Measurements from ENCODE around the gene RALGAPA2. TPM values are rescaled to one million over a fixed set of nuclear protein-coding genes. Genes with fewer than 3 reads are reported as not detected.

RALGAPA2 gene
- polyA plus RNA-seq, 1 of the 3 experiments (the other 2 are of a cell fraction): 1.0 TPM

DNA sequence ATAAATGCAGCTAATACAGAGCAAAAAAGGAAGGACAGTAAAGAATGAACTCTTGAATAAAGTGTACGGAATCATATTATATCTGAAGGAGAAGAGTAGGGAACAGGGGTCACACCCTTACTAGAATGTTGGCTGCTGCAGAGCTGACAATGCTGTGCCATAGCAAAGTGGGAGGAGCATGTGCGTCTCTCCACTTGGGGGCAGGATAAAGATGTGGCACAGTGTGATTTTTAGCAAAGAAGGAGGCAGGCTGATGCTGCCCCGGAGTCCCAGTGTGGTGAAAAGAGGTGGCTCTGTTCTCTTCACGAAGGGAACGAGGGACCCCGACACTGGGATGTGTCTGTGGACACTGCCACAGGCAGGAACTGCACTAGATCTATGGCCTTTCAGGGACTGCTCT, 277.0 kb downstream of the RALGAPA2 start (continued):
- TF ChIP-seq, protein P1, sequence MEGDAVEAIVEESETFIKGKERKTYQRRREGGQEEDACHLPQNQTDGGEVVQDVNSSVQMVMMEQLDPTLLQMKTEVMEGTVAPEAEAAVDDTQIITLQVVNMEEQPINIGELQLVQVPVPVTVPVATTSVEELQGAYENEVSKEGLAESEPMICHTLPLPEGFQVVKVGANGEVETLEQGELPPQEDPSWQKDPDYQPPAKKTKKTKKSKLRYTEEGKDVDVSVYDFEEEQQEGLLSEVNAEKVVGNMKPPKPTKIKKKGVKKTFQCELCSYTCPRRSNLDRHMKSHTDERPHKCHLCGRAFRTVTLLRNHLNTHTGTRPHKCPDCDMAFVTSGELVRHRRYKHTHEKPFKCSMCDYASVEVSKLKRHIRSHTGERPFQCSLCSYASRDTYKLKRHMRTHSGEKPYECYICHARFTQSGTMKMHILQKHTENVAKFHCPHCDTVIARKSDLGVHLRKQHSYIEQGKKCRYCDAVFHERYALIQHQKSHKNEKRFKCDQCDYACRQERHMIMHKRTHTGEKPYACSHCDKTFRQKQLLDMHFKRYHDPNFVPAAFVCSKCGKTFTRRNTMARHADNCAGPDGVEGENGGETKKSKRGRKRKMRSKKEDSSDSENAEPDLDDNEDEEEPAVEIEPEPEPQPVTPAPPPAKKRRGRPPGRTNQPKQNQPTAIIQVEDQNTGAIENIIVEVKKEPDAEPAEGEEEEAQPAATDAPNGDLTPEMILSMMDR (IDR thresholded peaks at IDR 0.05): no peak
- no peak for TF ChIP-seq FOXM1 (IDR thresholded peaks at IDR 0.05; ENCODE audit: low read depth)
- TF ChIP-seq, protein P2, sequence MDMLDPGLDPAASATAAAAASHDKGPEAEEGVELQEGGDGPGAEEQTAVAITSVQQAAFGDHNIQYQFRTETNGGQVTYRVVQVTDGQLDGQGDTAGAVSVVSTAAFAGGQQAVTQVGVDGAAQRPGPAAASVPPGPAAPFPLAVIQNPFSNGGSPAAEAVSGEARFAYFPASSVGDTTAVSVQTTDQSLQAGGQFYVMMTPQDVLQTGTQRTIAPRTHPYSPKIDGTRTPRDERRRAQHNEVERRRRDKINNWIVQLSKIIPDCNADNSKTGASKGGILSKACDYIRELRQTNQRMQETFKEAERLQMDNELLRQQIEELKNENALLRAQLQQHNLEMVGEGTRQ (IDR thresholded peaks at IDR 0.05; ENCODE audit: borderline replicate concordance, low read depth, low read length): no peak
- no peak for TF ChIP-seq RCOR1 (IDR thresholded peaks at IDR 0.05; ENCODE audit: low read length)
- TF ChIP-seq FOXJ3 (CRISPR knock-in tag; IDR thresholded peaks at IDR 0.05): no peak

DNA sequence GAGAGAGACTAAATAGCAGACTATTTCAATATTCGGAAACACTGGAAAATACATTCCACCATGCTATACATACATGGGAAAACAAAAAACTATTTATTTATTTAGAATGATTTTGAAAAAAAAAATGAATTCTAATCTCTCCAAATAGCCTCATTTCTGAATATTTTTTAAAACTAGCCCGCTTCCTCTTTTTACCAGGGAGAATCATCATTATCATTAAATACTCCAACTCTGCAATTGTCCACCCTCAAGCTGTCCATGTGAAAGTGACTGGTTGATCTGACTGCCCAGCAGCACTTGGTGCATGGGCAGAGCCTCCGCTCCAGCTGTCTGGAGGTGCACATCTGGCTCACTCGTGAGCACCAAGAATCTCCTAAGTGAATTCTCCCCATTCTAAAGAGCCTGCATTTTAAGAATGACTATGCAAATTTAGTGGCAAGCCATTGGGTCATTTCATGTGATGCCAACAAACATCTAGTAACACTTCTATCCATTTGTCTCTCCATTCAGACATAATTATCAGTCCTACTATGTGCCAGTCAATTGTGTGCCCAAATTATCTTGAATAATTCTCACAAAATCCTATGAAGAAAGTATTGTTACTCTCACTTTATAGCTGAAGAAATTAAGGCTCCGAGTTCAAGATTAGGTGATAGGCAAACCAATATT, 279.7 kb downstream of the RALGAPA2 start:
- CTCF ChIA-PET: interaction anchor here (0.9 to 1.5 kb wide), 2 partner anchors 72 to 162 kb away, joined by 3 to 6 read pairs; no protein-coding TSS in a partner anchor
- 82% methylated on average over 4 of the region's 5 CpGs for WGBS (ENCODE audit: low lambda C conversion rate)

DNA sequence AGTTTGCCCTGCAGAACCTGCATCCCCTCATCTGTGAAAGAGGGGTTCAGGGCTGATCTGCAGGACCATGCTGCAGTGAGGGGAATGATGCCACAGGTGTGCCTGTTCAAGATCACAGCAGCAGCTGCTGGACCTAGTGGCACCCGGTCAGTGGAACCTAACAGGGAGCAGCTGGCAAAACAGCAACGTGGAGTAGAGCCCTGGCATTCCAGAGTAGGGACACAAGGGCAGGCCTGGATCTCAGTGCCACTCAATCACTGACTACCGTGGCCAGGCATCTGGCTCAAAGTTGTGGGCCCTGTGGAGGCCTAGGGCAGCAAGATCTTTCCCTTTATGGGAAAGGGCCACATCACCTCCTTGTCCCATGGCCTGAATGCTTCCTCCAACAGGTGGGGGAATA, 282.4 kb downstream of the RALGAPA2 start:
- H3K4me3 ChIP-seq (ENCODE audit: low read depth in 2 of 2, low read length in 1 of 2): no peak overlapping the region
- H3K9me2 ChIP-seq: no peaks in the 10 kb centered on the region
- TF ChIP-seq RAD21 (IDR thresholded peaks at IDR 0.05; ENCODE audit: low read length) (no peak), EZH2phosphoT487 (IDR thresholded peaks at IDR 0.05; ENCODE audit: borderline replicate concordance, low read depth) (no peak)
- TF ChIP-seq, protein P1 (IDR thresholded peaks at IDR 0.05): no peak
- no peaks in the 10 kb centered on the region for H3K36me3 ChIP-seq (replicated peaks in 1 of 2; ENCODE audit: control insufficient read depth in 1 of 2, insufficient read depth in 2 of 2, low read length in 1 of 2)
- no peak overlapping the region for H3K4me2 ChIP-seq
- WGBS (ENCODE audit: low lambda C conversion rate): 54% methylated on average over 3 of the region's 3 CpGs
- H3F3A ChIP-seq (replicated peaks; ENCODE audit: insufficient read depth): no peaks in the 10 kb centered on the region
- H3K4me1 ChIP-seq (ENCODE audit: control insufficient read depth in 1 of 2, insufficient read depth in 2 of 2, low read depth in 1 of 2, low read length in 1 of 2): peaks cover 0 to 5% of the 10 kb centered on the region in 2 experiments; a peak in 1 of 4 replicates
- no peak overlapping the region for H3K9ac ChIP-seq
- no peaks in the 10 kb centered on the region for H3K9me3 ChIP-seq
- no peak for DNase-seq
- POLR2A ChIA-PET: no interaction called here
- CTCF ChIA-PET: interaction anchor here (1.5 kb wide), 1 partner anchor 26 kb away, joined by 3 read pairs; no protein-coding TSS in a partner anchor
- no peak overlapping the region for H3K27ac ChIP-seq (ENCODE audit: low read depth in 2 of 2, low read length in 1 of 2)
- H2AFZ ChIP-seq (ENCODE audit: low read depth): no peak overlapping the region
- no peaks in the 10 kb centered on the region for H3K27me3 ChIP-seq (ENCODE audit: insufficient read depth)
- no peaks in the 10 kb centered on the region for H4K20me1 ChIP-seq (ENCODE audit: insufficient read depth)
- H3K79me2 ChIP-seq (ENCODE audit: insufficient read depth): no peaks in the 10 kb centered on the region

More for the DNA sequence above, 279.7 kb downstream of the RALGAPA2 start:
- Histone ChIP-seq H4K20me1 (ENCODE audit: insufficient read depth) (no peaks in the 10 kb centered on the region), H3F3A (replicated peaks; ENCODE audit: insufficient read depth) (no peaks in the 10 kb centered on the region), H3K36me3 (replicated peaks in 1 of 2; ENCODE audit: control insufficient read depth in 1 of 2, insufficient read depth in 2 of 2, low read length in 1 of 2) (no peaks in the 10 kb centered on the region), H2AFZ (ENCODE audit: low read depth) (no peak overlapping the region), H3K9me2 (no peaks in the 10 kb centered on the region), H3K4me3 (ENCODE audit: low read depth in 2 of 2, low read length in 1 of 2) (no peak overlapping the region), H3K27me3 (ENCODE audit: insufficient read depth) (no peaks in the 10 kb centered on the region), H3K9me3 (no peaks in the 10 kb centered on the region), H3K27ac (ENCODE audit: low read depth in 2 of 2, low read length in 1 of 2) (no peak overlapping the region), H3K79me2 (ENCODE audit: insufficient read depth) (no peaks in the 10 kb centered on the region), H3K4me2 (no peak overlapping the region), H3K4me1 (ENCODE audit: control insufficient read depth in 1 of 2, insufficient read depth in 2 of 2, low read depth in 1 of 2, low read length in 1 of 2) (no peaks in the 10 kb centered on the region; a peak in 1 of 4 replicates), H3K9ac (no peak overlapping the region)
- no peak for DNase-seq
- POLR2A ChIA-PET: no interaction called here
- TF ChIP-seq CHD2 (IDR thresholded peaks at IDR 0.05; ENCODE audit: low read length, partially characterized antibody): no peak
- no peak for TF ChIP-seq SIN3A (IDR thresholded peaks at IDR 0.05; ENCODE audit: borderline replicate concordance, low read depth, low read length)
- no peak for TF ChIP-seq RFX5 (IDR thresholded peaks at IDR 0.05; ENCODE audit: low read length)
- no peak for TF ChIP-seq SMC3 (IDR thresholded peaks at IDR 0.05; ENCODE audit: low read depth, low read length)
- no peak for TF ChIP-seq ELF1 (IDR thresholded peaks at IDR 0.05)
